MCF 10A (cell line): Measurements from ENCODE around the gene TNPO3. TPM values are rescaled to one million over a fixed set of nuclear protein-coding genes. Genes with fewer than 3 reads are reported as not detected.

Experiments used
- BruUV-seq: library from RNA; stranded (reverse); fragments of 400-500 nt; replicated peaks from 2 replicates; lab custom pipeline; 2021; lab: Mats Ljungman, UMichigan
- CTCF ChIA-PET: fragments of 300-600 bp; sonication (Branson Sonifier 250); formaldehyde crosslinking; extraction: SDS; loops from one replicate; lab custom pipeline; 2021; ENCODE audit warnings: antibody characterized with exemption, inconsistent platforms; lab: Yijun Ruan, JAX
- POLR2A ChIA-PET: fragments of 300-600, 350-650 bp; sonication (Branson Sonifier 250); formaldehyde crosslinking; extraction: SDS; loops from one replicate; lab custom pipeline; 2020; ENCODE audit warnings: antibody characterized with exemption, inconsistent platforms; lab: Yijun Ruan, JAX
- DNase-seq: peaks from one replicate; pipeline ENCODE4 v3.0.0-alpha.2; 2018; ENCODE audit not compliant: unreplicated experiment
- H3K27ac Mint-ChIP-seq: one replicate; pipeline ENCODE4 v1.8.0; 2022; ENCODE audit warnings: mild to moderate bottlenecking, low read depth, mixed read lengths; ENCODE audit not compliant: unreplicated experiment
- H3K27me3 Mint-ChIP-seq: one replicate; pipeline ENCODE4 v1.8.0; 2022; ENCODE audit warnings: mixed read lengths; ENCODE audit not compliant: insufficient read depth, unreplicated experiment
- H3K36me3 Mint-ChIP-seq: one replicate; pipeline ENCODE4 v1.8.0; 2022; ENCODE audit warnings: mild to moderate bottlenecking, moderate library complexity, mixed read lengths; ENCODE audit not compliant: insufficient read depth, unreplicated experiment
- H3K4me1 Mint-ChIP-seq: one replicate; pipeline ENCODE4 v1.8.0; 2022; ENCODE audit warnings: mixed read lengths; ENCODE audit not compliant: insufficient read depth, unreplicated experiment
- H3K4me3 Mint-ChIP-seq: one replicate; pipeline ENCODE4 v1.8.0; 2022; ENCODE audit warnings: mild to moderate bottlenecking, moderate library complexity, mixed read lengths; ENCODE audit not compliant: unreplicated experiment
- H3K9me3 Mint-ChIP-seq: one replicate; pipeline ENCODE4 v1.8.0; 2022; ENCODE audit warnings: mixed read lengths; ENCODE audit not compliant: unreplicated experiment
- CTCF ChIP-seq: fragments of 200-600 bp; IDR thresholded peaks from one replicate; pipeline ENCODE4 v1.8.0; 2022; ENCODE audit warnings: antibody characterized with exemption, mild to moderate bottlenecking; ENCODE audit not compliant: unreplicated experiment
- intact Hi-C: fragments of 100-400 bp; cut with micrococcal nuclease; formaldehyde crosslinking; loops from 2 replicates; pipeline ENCODE4 v1.14.1; 2022
- total RNA-seq: library from RNA; stranded (reverse); gene quantifications from 2 replicates; pipeline ENCODE4 v1.2.3, GENCODE V29; 2022

TNPO3 gene
- total RNA-seq, 1 experiment from 2014 or later = 42.3 TPM

DNA sequence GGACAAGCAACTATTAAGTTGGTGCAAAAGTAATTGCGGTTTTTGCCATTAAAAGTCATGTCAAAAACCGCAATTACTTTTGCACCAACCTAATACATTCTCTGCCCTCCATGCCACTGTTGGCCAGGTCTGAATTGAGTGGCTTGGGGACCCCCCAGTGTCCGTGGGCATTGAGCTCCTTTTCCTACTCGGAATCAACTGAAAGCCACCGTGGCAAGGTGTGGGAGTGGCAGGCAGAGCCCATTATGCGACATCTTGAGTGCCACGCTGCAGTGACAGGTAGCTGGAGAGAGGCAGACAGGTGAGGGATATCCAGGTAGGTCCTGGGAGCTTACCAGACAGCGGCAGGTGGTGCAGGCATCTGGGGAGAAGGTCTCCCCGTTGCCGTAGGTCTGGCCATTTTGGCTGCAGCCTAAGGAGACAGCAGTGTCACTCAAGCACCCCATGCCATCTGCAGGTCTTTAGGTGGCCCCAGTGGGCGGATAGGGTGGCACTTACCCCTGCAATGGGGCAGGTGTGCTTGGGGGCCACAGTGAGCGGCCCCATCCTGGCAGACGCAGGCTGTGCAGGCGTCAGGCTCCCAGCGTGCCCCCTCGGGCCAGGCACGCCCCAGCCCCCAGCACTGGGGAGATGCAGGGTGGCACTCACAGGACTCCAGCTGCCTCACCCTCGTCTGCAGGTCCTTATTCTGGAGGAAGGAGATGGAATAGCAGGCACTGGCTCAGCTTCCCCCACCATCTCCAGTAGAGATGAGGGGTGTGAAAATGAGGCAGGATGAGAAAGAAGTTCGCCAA, 147.9 kb downstream of the TNPO3 start:
- Mint-ChIP-seq H3K36me3 (no peaks in the 10 kb centered on the region), H3K9me3 (no peaks in the 10 kb centered on the region), H3K27me3 (peaks cover 12% of the 10 kb centered on the region), H3K4me1 (peaks cover 9% of the 10 kb centered on the region), H3K27ac (no peak overlapping the region), H3K4me3 (no peak overlapping the region)
- no peak for TF ChIP-seq CTCF
- intact Hi-C loops = loop anchor here (10.0 kb wide), 1 partner anchor 308 kb away; no protein-coding TSS in a partner anchor
- POLR2A ChIA-PET = no interaction called here
- BruUV-seq = no TSS peak
- no peak for DNase-seq
- CTCF ChIA-PET = interaction anchor here (0.6 to 1.1 kb wide), 2 partner anchors 123 to 184 kb away, joined by 4 to 6 read pairs; no protein-coding TSS in a partner anchor

- H3K36me3 Mint-ChIP-seq = no peaks in the 10 kb centered on the region
- no peak overlapping the region for H3K4me3 Mint-ChIP-seq
- TF ChIP-seq CTCF = no peak
- POLR2A ChIA-PET = no interaction called here
- BruUV-seq = no TSS peak
- H3K9me3 Mint-ChIP-seq = no peaks in the 10 kb centered on the region
- peaks cover 12% of the 10 kb centered on the region for H3K27me3 Mint-ChIP-seq
- intact Hi-C loops = loop anchor here (10.0 kb wide), 1 partner anchor 309 kb away; no protein-coding TSS in a partner anchor
- peaks cover 9% of the 10 kb centered on the region for H3K4me1 Mint-ChIP-seq
- H3K27ac Mint-ChIP-seq = no peak overlapping the region
- CTCF ChIA-PET = interaction anchor here (0.6 to 1.1 kb wide), 2 partner anchors 124 to 185 kb away, joined by 4 to 6 read pairs; no protein-coding TSS in a partner anchor
- DNase-seq = no peak
These were observed 148.7 kb downstream of the TNPO3 start for GRCh38 chr7:128906001-128906765.

- intact Hi-C loops = loop anchor here (1.0 to 10.0 kb wide), 2 partner anchors 187 to 310 kb away; no protein-coding TSS in a partner anchor
- peak; percentile 59 for TF ChIP-seq CTCF
- peak; percentile 71 for DNase-seq
- H3K27ac Mint-ChIP-seq = no peak overlapping the region
- BruUV-seq = no TSS peak
- POLR2A ChIA-PET = interaction anchor here (0.7 to 1.2 kb wide), 2 partner anchors 12 to 15 kb away, joined by 3 to 10 read pairs; no protein-coding TSS in a partner anchor
- peaks cover 9% of the 10 kb centered on the region for H3K4me1 Mint-ChIP-seq
- H3K9me3 Mint-ChIP-seq = no peaks in the 10 kb centered on the region
- no peak overlapping the region for H3K4me3 Mint-ChIP-seq
- CTCF ChIA-PET = interaction anchor here (0.7 to 2.4 kb wide), 7 partner anchors 10 to 507 kb away, joined by 3 to 15 read pairs (median 3); no protein-coding TSS in a partner anchor
- peaks cover 12% of the 10 kb centered on the region for H3K27me3 Mint-ChIP-seq
- H3K36me3 Mint-ChIP-seq = no peaks in the 10 kb centered on the region
These were observed 150.3 kb downstream of the TNPO3 start for GRCh38 chr7:128904381-128905197.

Other genes with a start within 250 kb of the TNPO3 start
- gene FLNC, start 224.7 kb downstream of the TNPO3 start, total RNA-seq = 0.28 and 0.44 TPM in 2 replicates
- 125 and 152 TPM in 2 replicates for gene ATP6V1F, start 192.3 kb downstream of the TNPO3 start, total RNA-seq
- gene KCP, start 144.4 kb downstream of the TNPO3 start, total RNA-seq = 0.42 and 0.68 TPM in 2 replicates
- gene IRF5, start 117.2 kb downstream of the TNPO3 start, total RNA-seq = 7.5 and 10.1 TPM in 2 replicates
- gene TSPAN33, start 89.6 kb upstream of the TNPO3 start, total RNA-seq = 1.7 TPM in 2 replicates
- not detected in 2 replicates for gene SMO, start 133.5 kb upstream of the TNPO3 start, total RNA-seq
- gene AHCYL2, start 169.9 kb upstream of the TNPO3 start, total RNA-seq = 12.8 and 16.4 TPM in 2 replicates